DND-41 (cell line): Measurements from ENCODE around the gene CCR6.

Source experiments
- CTCF ChIP-seq: IDR thresholded peaks from 2 replicates; pipeline ENCODE4 v1.5.1; 2012; ENCODE audit warnings: borderline replicate concordance, low read length, moderate library complexity, mild to moderate bottlenecking; ENCODE audit not compliant: poor library complexity, severe bottlenecking; ENCODE audit errors: extremely low read depth
- EZH2 ChIP-seq: IDR thresholded peaks from 3 replicates; pipeline ENCODE4 v1.6.1; 2012; ENCODE audit warnings: borderline replicate concordance, low read depth, mild to moderate bottlenecking, moderate library complexity, low read length, inconsistent platforms; ENCODE audit not compliant: severe bottlenecking

- TF ChIP-seq CTCF, result no peak
- no peak for TF ChIP-seq EZH2
Observed at GRCh38 chr6:167165858-167166471, 43.1 kb downstream of the CCR6 start.
